ENCODE data around the gene CDK14.

Gene CDK14

GRCh38 chr7:91029688-91030087 lies 433.6 kb downstream of the CDK14 start:
- Histone ChIP-seq H3K9ac (ENCODE audit: low read length) (no peak overlapping the region), H3K27ac (ENCODE audit: low read depth, low read length, poor library complexity, severe bottlenecking) (no peak overlapping the region), H2AFZ (ENCODE audit: low read length) (no peak overlapping the region), H3K4me1 (ENCODE audit: insufficient read depth, low read length, severe bottlenecking) (peaks cover 14% of the 10 kb centered on the region), H3K4me2 (ENCODE audit: low read length) (no peak overlapping the region), H3K36me3 (ENCODE audit: insufficient read depth, low read length) (peaks cover 6% of the 10 kb centered on the region; the same call in 1 of the 2 replicates), H3K27me3 (ENCODE audit: insufficient read depth, low read length) (no peaks in the 10 kb centered on the region), H3K4me3 (ENCODE audit: low read depth, low read length, poor library complexity, severe bottlenecking) (no peak overlapping the region), H3K9me2 (ENCODE audit: low read depth, low read length) (no peaks in the 10 kb centered on the region), H3K79me2 (ENCODE audit: insufficient read depth, low read length) (no peaks in the 10 kb centered on the region), H3K9me3 (ENCODE audit: low read length) (no peaks in the 10 kb centered on the region), H3F3A (ENCODE audit: insufficient read depth, low read length) (no peaks in the 10 kb centered on the region), H4K20me1 (ENCODE audit: insufficient read depth, low read length) (no peaks in the 10 kb centered on the region)
- TF ChIP-seq, protein P1, sequence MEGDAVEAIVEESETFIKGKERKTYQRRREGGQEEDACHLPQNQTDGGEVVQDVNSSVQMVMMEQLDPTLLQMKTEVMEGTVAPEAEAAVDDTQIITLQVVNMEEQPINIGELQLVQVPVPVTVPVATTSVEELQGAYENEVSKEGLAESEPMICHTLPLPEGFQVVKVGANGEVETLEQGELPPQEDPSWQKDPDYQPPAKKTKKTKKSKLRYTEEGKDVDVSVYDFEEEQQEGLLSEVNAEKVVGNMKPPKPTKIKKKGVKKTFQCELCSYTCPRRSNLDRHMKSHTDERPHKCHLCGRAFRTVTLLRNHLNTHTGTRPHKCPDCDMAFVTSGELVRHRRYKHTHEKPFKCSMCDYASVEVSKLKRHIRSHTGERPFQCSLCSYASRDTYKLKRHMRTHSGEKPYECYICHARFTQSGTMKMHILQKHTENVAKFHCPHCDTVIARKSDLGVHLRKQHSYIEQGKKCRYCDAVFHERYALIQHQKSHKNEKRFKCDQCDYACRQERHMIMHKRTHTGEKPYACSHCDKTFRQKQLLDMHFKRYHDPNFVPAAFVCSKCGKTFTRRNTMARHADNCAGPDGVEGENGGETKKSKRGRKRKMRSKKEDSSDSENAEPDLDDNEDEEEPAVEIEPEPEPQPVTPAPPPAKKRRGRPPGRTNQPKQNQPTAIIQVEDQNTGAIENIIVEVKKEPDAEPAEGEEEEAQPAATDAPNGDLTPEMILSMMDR (IDR thresholded peaks at IDR 0.05; ENCODE audit: low read length) = no peak
- TF ChIP-seq EZH2 (IDR thresholded peaks at IDR 0.05; ENCODE audit: borderline replicate concordance, low read length) = no peak

DNA sequence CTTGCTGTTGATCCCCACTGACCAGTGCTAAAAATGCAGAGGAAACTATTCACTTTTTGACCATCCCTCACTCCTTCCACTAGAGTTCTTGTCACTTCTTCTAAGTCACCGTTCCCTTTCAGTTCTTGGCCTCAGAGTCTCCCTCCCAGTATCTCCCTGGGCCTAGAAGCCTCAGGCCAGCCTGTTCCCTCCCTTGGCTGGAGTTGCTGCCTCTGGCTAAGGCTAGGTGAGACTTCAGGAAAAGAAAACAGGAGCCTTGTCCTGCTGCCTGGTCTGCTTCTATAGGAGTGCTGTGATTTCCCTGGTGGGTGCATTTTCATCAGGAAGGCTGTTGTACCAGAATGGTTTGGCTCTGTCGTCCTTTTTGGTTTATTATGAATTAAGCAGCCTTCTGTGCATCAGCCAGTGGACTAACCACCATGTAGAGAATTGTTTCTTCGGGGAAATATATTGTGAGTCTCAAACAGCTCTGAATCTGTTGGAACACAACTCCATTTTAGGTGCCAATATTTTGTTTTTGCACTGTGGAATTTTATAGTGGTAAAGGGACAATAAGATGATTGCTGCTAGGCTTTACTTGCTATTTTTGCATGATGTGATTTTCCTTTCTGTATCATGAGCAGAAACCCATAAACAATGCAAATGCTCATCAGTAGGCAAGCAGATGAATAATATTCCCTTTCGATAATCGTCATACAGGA lies 434.7 kb downstream of the CDK14 start:
- Histone ChIP-seq H3K4me1 (ENCODE audit: insufficient read depth, low read length, severe bottlenecking) (peaks cover 14% of the 10 kb centered on the region), H3K79me2 (ENCODE audit: insufficient read depth, low read length) (no peaks in the 10 kb centered on the region), H4K20me1 (ENCODE audit: insufficient read depth, low read length) (no peaks in the 10 kb centered on the region), H3F3A (ENCODE audit: insufficient read depth, low read length) (no peaks in the 10 kb centered on the region), H3K4me2 (ENCODE audit: low read length) (no peak overlapping the region), H3K36me3 (ENCODE audit: insufficient read depth, low read length) (peaks cover 6% of the 10 kb centered on the region; the same call in 1 of the 2 replicates), H3K9me2 (ENCODE audit: low read depth, low read length) (no peaks in the 10 kb centered on the region), H3K27ac (ENCODE audit: low read depth, low read length, poor library complexity, severe bottlenecking) (no peak overlapping the region), H3K4me3 (ENCODE audit: low read depth, low read length, poor library complexity, severe bottlenecking) (no peak overlapping the region), H2AFZ (ENCODE audit: low read length) (no peak overlapping the region), H3K27me3 (ENCODE audit: insufficient read depth, low read length) (no peaks in the 10 kb centered on the region), H3K9ac (ENCODE audit: low read length) (no peak overlapping the region), H3K9me3 (ENCODE audit: low read length) (no peaks in the 10 kb centered on the region)
- no peak for TF ChIP-seq EZH2 (IDR thresholded peaks at IDR 0.05; ENCODE audit: borderline replicate concordance, low read length)
- TF ChIP-seq, protein P1 (IDR thresholded peaks at IDR 0.05; ENCODE audit: low read length) = no peak

GRCh38 chr7:91031757-91032156 lies 435.6 kb downstream of the CDK14 start:
- H3K79me2 ChIP-seq (ENCODE audit: insufficient read depth, low read length) = no peaks in the 10 kb centered on the region
- no peak overlapping the region for H3K27ac ChIP-seq (ENCODE audit: low read depth, low read length, poor library complexity, severe bottlenecking)
- no peak overlapping the region for H3K4me3 ChIP-seq (ENCODE audit: low read depth, low read length, poor library complexity, severe bottlenecking)
- H3K9me3 ChIP-seq (ENCODE audit: low read length) = no peaks in the 10 kb centered on the region
- H3F3A ChIP-seq (ENCODE audit: insufficient read depth, low read length) = no peaks in the 10 kb centered on the region
- no peak overlapping the region for H3K4me2 ChIP-seq (ENCODE audit: low read length)
- no peak overlapping the region for H3K9ac ChIP-seq (ENCODE audit: low read length)
- H3K36me3 ChIP-seq (ENCODE audit: insufficient read depth, low read length) = peaks cover 6% of the 10 kb centered on the region; the same call in 1 of the 2 replicates
- no peaks in the 10 kb centered on the region for H3K9me2 ChIP-seq (ENCODE audit: low read depth, low read length)
- H2AFZ ChIP-seq (ENCODE audit: low read length) = no peak overlapping the region
- peaks cover 14% of the 10 kb centered on the region for H3K4me1 ChIP-seq (ENCODE audit: insufficient read depth, low read length, severe bottlenecking)
- no peak for TF ChIP-seq EZH2 (IDR thresholded peaks at IDR 0.05; ENCODE audit: borderline replicate concordance, low read length)
- TF ChIP-seq, protein P1 (IDR thresholded peaks at IDR 0.05; ENCODE audit: low read length) = no peak
- H4K20me1 ChIP-seq (ENCODE audit: insufficient read depth, low read length) = no peaks in the 10 kb centered on the region
- no peaks in the 10 kb centered on the region for H3K27me3 ChIP-seq (ENCODE audit: insufficient read depth, low read length)
